Pulmonary artery endothelial cell (primary cell): ENCODE data around the gene KRT81. TPM values are rescaled to one million over a fixed set of nuclear protein-coding genes. Genes with fewer than 3 reads are reported as not detected.
"Not testable (repeated sequence)": the region's sequence is repeated elsewhere in the genome, so short reads cannot be mapped to it uniquely, and the experiment has no call there.

ENCODE experiments used
- DNase-seq: peaks from one replicate; pipeline ENCODE4 v3.0.0-alpha.2; 2011; ENCODE audit warnings: low read depth, low spot score
- total RNA-seq: library from RNA; depleted of rRNA; stranded (reverse); fragments of >200 nt; gene quantifications from 2 replicates; pipeline ENCODE4 v1.2.3, GENCODE V29; 2014

KRT81 gene
- total RNA-seq, 1 donor from 2014 or later, result not detected

- no peak for DNase-seq
Observed at GRCh38 chr12:52317468-52318052, 26.2 kb upstream of the KRT81 start.

- DNase-seq, result no peak
Observed at GRCh38 chr12:52316701-52317100, 25.4 kb upstream of the KRT81 start.

GRCh38 chr12:52316290-52316689 lies 25.0 kb upstream of the KRT81 start:
- no peak for DNase-seq

GRCh38 chr12:52315721-52316120 lies 24.4 kb upstream of the KRT81 start:
- not testable (repeated sequence) for DNase-seq

- no peak for DNase-seq
Observed at GRCh38 chr12:52314511-52314910, 23.2 kb upstream of the KRT81 start.

- no peak for DNase-seq
Observed at GRCh38 chr12:52313926-52314325, 22.6 kb upstream of the KRT81 start.

GRCh38 chr12:52313461-52313860 lies 22.1 kb upstream of the KRT81 start:
- DNase-seq, result no peak

- no peak for DNase-seq
Observed at GRCh38 chr12:52312086-52312485, 20.8 kb upstream of the KRT81 start.

- no peak for DNase-seq
Observed at GRCh38 chr12:52311285-52311648, 19.9 kb upstream of the KRT81 start.

- DNase-seq, result no peak
Observed at GRCh38 chr12:52310622-52311284, 19.4 kb upstream of the KRT81 start.

GRCh38 chr12:52308806-52309425 lies 17.6 kb upstream of the KRT81 start:
- no peak for DNase-seq

GRCh38 chr12:52307836-52308805 lies 16.8 kb upstream of the KRT81 start:
- no peak for DNase-seq

- no peak for DNase-seq
Observed at GRCh38 chr12:52306731-52307130, 15.4 kb upstream of the KRT81 start.

GRCh38 chr12:52305921-52306705 lies 14.8 kb upstream of the KRT81 start:
- no peak for DNase-seq

- not testable (repeated sequence) for DNase-seq
Observed at GRCh38 chr12:52304941-52305411, 13.6 kb upstream of the KRT81 start.

- not testable (repeated sequence) for DNase-seq
Observed at GRCh38 chr12:52302242-52302914, 11.0 kb upstream of the KRT81 start.

GRCh38 chr12:52301721-52302120 lies 10.4 kb upstream of the KRT81 start:
- not testable (repeated sequence) for DNase-seq

- no peak for DNase-seq
Observed at GRCh38 chr12:52300796-52301691, 9.7 kb upstream of the KRT81 start.

- no peak for DNase-seq
Observed at GRCh38 chr12:52298677-52299190, 7.4 kb upstream of the KRT81 start.
